Measurements from ENCODE around the gene TLN1.

The TLN1 gene

DNA sequence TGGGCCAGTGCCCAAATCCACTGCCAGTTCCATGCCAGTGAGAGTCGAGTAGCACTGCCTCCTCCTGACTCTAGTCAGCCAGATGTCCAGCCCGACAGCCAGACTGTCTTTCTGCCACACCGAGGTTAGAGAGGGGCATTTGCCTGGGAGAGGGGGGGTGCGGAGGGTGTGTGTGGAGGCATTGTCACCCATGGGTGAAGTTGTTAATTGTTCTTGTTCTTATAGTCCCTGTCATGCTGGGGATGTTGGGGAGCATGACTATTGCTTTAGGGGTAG, 18.2 kb upstream of the TLN1 start:
- DNase-seq (ENCODE audit: low spot score), result no peak

DNA sequence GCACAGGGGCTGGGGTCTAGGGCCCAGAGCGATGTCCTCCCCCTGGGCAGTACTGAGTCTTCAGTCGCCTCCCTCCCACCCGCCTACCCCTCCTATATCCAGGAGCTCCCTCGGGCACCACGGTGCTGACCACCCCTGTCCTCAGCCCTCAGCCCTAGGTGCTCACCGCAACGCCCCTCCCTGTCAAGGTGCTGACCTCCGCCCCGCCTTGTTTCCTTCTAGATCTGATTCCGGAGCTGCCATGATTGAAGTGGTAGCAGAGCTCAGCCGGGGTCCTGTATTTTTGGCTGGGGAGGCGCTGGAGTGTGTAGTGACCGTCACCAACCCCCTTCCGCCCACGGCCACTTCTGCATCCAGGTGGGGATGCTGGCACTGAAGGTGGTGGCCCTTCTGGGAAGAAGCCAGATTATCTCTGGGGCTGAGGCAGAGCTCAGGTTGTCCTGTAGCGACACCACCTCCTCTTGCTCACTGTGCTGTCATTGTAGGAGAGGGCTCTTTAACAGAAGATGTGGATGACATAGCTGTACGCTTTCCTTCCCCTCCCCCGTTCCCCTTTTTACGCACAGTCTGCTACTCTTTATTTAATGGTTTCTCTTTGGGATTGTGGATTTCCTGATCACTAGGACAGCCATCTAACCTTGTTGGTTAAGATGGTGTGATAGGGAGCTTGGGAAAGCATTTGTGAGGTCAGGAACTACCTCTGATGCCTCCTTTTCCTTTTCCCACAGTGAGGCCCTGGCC, 17.7 kb upstream of the TLN1 start:
- no peak for DNase-seq (ENCODE audit: low spot score)

DNA sequence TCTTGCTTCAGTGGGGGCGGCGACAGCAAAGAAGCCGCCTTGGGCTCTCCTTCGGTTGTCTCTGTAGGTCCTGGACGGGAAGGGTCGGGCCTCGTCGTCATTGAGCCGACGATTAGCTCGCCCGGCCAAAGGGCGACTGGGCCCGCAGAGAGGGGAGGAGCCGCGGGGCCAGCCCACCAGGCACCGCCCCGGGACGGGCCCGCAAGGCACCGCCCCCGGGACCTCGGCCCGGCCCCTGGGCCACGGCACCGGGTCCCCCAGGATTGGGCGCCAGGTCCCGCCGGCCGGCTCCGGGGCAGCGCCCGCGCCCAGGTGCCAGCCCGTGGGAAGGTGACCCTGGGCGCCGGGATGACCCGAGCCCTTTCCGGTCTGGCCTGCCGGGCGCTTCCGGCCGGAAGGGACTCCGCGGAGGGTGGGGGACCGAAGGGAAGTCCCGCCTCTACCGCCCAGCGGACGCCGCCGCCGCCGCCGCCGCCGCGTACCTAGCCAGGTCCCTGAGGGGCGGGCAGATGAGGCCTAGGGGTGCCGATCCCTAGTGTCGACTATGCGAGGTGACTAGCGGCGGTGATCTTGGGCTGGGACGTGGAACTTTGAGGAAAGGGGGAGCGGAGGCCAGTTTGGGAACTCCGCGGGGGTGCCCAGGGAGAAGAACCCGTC, 17.0 kb upstream of the TLN1 start, which contains the start of the genes GBA2 and RGP1:
GBA2 (minus strand) TSS at position 371 of the 657 bp plus-strand sequence. CDS start 524 bp downstream, outside the sequence.
RGP1 (plus strand) TSS at position 430 of the 657 bp plus-strand sequence. CDS start 469 bp downstream, outside the sequence.
- DNase-seq (ENCODE audit: low spot score), result peak; percentile 89

DNA sequence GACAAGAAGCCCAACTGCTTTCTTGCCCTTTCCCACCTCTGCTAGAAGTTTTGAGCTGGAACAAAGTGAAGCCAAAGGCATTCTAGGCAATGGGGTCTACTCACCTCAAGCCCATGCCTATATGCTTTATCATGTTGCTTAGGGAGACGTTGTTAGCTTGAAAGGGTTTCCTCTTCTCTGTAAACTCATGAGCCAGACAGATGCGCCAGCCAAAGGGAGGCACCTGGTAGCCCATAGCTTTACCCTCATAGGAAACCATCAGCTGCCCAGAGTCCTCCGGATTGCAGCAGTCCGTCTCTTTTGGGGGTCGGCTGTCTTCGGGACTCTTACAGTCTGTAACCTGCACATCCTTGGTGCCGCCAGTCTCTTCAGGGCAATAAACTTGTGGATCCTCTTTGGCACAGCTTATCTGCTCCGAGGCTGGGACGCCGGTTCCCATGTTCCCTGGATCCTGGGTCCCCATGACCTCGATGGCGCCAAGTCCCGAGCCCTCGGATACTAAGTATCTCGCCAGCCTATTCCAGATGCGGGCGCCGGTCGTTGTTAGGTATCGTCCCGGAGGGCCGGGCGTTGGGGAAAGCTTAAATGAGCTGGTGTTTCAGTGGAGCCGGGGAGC, 16.4 kb upstream of the TLN1 start:
- no peak for DNase-seq (ENCODE audit: low spot score)

DNA sequence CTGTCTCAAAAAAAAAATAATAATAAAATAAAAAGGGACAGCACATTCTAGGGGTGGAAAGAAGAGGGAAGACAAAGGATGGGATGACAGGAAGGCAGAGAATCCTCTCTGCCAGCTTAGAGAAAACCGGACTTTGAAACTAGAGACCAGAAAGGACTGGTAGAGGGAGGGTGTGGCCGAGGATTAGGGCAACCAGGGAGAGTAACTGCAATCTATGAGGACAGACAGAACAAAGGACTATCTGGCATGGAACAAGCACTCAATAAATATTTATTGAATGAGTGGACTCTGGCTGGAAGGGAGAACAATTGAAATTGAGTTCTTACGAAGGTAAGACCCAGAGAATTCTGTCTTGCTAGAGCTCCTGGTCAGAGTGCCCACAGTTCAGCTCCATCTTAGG, 14.6 kb upstream of the TLN1 start:
- no peak for DNase-seq (ENCODE audit: low spot score)

DNA sequence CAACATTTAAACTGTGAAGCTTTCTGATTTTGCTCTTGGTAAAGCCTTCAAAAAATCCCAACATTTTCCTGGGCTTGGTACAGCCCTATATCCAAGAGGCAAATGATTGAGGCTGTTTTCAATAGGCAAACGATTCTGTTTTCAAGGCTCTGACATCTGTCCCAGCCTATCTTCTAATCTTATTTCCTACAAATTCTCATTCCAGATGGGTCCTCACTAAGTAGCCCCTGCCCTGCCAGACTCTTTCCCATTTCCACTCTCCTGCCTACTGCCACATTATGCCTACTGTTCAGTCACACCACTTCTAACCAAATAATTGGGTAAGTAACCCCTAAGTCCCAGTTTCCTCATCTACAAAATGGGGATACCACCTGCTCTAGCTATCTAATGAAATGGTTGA, 13.6 kb upstream of the TLN1 start:
- no peak for DNase-seq (ENCODE audit: low spot score)

DNA sequence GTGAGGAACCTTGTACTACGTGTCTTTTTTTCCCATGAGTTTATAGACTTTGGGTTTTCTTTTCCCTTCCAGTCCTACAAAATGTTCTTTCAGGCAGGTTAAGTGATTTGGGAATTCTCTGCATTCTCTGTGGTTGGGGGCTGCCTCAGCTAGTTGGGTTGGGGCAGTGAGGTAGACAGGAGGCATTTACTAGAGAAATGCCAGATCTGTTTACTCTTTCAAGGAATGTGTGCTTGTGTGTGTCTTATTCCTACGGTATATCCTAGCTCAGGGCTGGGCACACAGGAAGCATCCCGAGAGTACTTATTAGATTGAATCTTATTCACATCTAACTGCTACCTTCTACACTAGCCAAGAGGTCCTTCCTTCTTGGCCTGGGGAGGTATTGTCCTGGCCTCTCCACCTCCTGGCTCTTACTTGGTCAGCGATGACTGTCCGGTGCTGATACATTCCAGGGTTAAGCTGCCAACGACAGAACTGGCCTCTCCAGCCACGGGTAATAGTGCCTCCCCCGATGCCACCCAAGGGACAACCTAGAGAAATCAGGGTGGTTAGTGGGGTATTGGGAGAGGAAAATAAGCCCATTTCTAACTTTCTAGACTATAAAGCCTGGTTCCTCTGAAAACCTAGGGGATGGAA, 12.0 kb upstream of the TLN1 start:
- no peak for DNase-seq (ENCODE audit: low spot score)

DNA sequence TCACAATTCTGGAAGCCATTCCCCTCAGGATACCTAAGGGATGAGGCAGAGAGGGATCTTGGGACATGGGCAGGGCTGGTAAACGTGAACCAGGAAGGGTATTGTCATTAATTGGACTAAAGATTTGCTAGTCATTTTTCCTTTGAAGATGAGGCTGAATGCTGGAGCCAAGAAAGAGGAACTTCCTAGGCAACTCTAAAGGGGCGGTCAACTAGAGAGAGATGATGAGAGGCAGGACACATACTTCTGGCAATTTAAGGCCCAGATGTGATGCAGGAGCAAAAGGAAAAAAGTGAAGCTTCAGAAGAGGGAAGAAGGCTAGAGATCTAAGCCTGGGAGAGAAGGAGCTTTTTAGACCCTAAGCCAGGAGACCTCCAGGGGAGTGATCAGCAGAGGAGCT, 11.5 kb upstream of the TLN1 start:
- DNase-seq (ENCODE audit: low spot score), result no peak

DNA sequence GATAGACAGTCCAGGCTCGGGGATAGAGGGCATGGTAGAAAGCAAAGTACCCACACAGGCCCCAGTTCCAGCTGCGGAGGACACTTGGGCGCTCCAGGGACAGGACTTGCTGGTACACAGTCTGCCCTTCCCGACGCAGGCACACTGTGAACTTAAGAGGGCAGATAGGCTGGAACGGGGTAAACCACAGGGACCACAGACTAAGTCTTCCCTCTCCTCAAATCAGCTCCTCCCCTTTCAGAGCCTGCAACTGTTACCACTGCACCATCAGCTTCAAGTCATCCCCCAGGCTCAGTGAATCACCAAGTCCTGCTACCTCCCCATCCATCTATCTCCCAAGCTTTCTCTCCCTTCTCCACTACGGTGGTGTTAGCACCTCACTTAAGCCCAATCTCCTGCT, 9.7 kb upstream of the TLN1 start:
- no peak for DNase-seq (ENCODE audit: low spot score)

DNA sequence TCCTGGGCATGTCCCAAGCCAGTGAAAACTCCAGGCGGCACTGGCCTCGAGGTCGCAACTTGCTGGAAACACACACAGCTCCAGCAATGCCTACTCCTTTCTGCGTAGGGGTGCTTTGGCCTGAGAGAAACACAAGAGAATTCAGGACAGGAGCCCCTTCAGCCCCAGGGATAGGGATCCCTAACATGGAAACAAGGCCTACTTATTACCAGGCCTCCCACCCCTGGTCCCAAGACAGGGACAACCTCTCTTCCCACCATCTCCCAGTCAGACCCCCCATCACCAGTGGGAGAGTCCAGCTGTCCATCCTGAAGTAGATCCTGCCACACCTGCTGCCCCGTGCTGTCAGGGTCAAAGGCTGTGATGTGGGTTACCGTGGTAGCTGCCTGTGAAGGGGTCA, 8.2 kb upstream of the TLN1 start:
- DNase-seq (ENCODE audit: low spot score), result no peak

DNA sequence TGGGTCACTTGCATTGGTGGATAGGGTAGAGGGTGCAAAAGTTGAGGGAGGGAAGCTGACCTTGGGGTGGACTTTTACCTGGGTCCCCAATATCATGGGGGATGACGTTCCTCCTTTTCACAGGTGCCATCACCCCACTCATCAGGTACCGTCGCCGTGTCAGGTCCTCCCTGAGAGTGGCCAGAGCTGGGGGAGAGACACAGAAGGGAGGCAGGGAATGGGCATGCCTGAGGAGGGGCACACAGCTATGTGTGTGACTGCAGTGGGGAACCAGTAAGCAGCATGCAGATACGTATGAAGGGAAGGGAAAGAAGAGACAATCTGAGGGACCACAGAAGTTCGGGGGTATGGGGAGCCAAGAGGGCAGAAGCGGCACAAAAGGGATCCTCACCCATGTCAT, 6.9 kb upstream of the TLN1 start:
- DNase-seq (ENCODE audit: low spot score), result no peak

DNA sequence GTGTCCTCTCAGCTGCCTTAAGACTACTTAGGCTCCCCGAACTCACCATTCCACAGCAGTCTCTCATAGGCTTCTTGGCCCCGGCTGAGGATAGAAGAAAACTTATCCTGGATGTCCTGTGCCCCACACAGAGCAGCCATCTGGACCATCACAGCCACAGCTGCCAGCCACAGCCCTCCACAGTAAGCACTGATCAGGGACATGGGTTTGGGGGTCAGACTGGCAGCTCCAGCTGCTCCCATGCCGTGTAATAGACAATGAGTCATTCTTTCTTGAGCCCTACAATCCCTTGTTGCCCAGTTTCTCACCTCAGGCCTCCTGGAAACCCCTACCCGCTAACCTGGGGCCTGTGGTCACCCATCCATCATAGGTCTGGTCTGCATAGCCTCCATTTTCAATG, 6.2 kb upstream of the TLN1 start:
- no peak for DNase-seq (ENCODE audit: low spot score)

DNA sequence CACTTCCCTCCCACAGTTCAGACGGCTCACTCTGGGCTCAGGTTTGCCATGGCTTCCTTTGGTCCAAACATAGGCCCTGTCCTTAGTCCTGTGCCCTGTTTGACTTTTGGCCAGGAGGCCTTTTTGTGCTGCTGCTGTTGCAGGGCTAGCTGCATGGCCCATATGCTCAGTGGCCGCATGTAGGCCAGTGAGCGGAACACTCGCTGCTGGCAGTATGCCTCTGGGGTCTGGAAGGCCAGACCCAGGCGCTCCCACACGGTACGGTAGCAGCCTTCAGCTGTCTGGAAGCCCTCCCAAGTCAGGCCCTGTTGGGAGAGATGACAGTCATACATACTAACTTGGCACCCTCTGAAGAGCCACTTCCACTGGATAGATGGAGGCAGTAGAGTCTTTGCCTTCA, 5.1 kb upstream of the TLN1 start:
- no peak for DNase-seq (ENCODE audit: low spot score)

DNA sequence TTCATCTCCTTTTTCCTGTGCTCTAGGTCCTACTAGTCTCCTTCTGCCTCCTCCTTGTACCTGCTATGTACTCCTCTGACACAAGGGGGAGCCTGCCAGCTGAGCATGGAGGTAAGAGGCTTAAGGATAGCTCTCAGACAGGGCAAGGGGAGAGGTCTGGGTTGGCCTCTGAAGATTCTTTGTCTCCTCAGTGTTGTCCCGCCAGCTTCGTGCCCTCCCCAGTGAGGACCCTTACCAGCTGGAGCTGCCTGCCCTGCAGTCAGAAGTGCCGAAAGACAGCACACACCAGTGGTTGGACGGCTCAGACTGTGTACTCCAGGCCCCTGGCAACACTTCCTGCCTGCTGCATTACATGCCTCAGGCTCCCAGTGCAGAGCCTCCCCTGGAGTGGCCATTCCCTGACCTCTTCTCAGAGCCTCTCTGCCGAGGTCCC, 4.2 kb upstream of the TLN1 start:
- peak; percentile 80 for DNase-seq (ENCODE audit: low spot score)

DNA sequence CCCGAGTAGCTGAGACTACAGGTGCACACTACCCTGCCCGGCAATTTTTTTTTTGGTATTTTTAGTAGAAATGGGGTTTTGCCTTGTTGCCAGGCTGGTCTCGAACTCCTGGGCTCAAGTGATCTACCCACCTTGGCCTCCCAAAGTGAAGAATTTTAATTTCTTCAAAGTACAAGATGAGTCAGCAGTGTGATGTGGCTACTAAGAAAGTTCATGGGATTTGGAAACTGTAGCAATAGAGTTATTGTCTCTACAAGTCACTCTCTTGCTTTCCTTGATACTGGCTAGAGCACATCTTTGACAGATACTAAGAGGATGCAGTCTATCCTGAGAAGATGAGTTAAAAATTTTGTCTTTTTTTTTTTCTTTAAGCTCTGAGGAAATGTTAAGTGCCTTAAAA, 2.1 kb upstream of the TLN1 start:
- DNase-seq (ENCODE audit: low spot score), result no peak

DNA sequence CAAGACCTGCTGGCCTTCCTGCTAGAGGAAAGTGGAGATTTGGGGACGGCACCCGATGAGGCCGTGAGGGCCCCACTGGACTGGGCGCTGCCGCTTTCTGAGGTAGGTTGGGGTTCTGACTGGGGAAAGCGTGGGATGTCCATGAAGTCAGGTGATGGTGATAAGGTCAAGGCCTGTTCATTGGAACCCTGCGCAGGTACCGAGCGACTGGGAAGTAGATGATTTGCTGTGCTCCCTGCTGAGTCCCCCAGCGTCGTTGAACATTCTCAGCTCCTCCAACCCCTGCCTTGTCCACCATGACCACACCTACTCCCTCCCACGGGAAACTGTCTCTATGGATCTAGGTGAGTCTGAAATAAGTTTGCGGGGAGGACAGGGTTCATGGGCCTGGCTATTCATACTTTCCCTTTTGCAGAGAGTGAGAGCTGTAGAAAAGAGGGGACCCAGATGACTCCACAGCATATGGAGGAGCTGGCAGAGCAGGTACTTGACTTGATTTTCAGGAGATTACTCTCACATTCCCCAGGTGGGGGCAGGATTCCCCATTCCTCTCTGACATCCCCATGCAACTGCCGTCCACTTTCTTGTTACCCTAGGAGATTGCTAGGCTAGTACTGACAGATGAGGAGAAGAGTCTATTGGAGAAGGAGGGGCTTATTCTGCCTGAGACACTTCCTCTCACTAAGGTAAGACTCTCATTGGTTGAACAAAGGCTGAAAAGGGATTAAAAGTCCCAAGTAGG, 976 bp upstream of the TLN1 start:
- no peak for DNase-seq (ENCODE audit: low spot score)

DNA sequence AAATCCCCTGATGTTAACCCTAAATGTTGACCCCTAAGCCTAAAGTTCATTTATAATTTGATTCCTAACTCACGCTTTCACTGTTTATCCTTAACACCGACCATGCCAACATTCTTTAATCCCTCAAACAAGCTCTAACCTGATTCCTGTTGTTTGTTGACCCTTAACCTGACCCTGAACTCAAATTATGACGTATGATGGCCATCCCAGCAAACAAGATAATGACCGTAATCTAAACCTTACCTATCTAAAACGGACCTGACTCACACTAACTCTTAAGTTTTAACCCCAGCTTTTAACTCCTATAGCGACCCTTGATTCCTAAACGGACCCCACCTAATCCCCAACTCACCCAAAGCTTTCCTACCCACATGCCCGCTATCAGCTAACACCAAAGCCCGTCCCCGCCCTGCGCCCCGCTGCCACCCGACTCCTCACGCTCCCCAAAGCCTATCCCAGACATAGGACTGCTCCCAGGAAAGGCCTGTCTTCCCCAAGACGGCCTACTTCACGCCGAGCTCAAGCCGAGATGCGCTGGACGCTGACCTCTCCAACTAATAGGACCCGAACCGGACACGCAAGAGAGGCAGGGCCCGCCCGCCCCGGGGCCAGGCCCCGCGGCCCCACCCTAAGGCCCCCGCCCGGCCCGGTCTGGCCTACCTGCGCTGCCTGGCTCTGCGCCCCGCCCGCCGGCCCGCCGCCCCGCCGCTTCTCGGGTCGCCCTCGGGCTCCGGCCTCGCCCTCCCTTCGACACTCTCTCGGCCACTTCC, 395 bp downstream of the TLN1 start:
- DNase-seq (ENCODE audit: low spot score), result no peak

DNA sequence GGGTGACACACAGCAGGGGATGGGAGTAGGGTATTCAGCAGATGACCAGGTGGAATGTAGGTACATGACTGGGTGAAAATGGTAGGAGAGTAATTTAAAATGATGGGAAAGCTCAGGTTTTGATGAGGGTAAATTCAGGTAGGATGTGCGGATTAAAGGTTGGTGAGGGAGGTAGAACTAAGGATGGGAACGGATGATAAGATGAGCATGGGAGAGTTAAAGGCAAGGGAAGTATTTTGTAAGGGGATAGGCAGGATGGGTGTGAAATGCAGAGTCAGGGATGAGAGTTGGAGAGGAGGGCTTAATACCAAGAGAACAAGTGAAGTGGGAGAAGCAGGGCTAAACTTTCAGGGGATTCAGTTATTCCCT, 1.5 kb downstream of the TLN1 start:
- no peak for DNase-seq (ENCODE audit: low spot score)

DNA sequence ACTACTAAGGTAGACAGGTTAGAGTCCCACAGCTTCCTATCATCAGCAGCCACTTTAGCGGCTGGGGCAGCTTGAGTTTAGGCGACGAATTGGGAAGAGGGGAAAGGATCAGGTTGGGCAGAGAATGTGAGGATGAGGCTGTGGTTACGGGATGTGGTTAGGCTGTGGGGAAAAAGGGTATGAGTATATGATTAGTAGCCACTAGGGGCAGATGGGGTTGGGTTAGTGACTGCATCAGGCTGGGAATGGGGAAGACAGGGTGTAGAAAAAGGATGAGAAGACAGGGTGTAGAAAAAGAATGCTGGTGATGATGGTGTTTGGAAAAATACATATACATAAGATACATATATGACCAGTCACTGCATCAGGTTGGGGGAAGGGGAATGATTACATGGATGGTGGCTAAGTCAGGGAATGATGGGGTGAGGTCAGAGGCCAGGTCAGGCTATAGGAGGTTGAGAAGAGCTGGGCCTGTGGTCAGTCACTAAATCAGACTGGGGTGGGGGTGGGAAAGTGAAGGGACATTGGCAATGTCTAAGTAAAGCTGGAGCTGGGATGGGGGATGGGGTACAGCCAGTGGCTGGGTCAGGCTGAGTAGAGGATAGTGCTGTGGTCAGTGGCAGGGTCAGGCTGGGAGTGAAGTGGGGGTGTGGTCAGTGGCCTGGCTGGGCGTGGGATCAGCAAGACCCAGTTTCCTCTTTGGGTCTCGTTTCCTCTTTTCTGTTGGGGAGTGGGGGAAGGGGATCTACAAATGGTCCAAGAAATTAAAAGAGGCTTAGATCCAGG, 2.1 kb downstream of the TLN1 start:
- DNase-seq (ENCODE audit: low spot score), result peak; percentile 78

DNA sequence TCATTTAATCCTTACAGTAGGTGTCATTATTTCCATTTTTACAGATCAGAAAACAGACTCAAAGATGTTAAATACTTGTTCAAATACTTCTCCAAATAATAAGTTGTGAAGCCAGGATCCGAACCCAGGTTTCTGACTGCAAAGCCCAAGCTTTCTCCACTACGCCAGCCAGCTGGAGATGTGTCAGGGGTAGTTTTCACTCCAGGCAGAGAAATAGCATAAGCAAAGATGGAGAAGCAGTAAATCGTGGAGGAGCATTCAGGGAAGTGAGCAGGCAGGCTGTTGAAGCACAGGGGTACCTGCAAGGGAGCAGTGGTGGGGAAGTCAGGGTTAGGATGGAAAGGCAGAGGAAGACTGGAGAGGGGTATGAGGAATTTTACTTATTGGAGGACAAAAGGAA, 2.9 kb downstream of the TLN1 start:
- no peak for DNase-seq (ENCODE audit: low spot score)

Measured in D341Med (cell line).